GM19468 (cell line): ENCODE results near the gene C1QL2.

Source experiments
- ATAC-seq: cut with Tn5 transposase; IDR thresholded peaks from one replicate; pipeline ENCODE4 v1.9.1; 2021; ENCODE audit warnings: mild to moderate bottlenecking, moderate library complexity, moderate number of reproducible peaks; ENCODE audit not compliant: unreplicated experiment; ENCODE audit errors: extremely low read depth

The C1QL2 gene

DNA sequence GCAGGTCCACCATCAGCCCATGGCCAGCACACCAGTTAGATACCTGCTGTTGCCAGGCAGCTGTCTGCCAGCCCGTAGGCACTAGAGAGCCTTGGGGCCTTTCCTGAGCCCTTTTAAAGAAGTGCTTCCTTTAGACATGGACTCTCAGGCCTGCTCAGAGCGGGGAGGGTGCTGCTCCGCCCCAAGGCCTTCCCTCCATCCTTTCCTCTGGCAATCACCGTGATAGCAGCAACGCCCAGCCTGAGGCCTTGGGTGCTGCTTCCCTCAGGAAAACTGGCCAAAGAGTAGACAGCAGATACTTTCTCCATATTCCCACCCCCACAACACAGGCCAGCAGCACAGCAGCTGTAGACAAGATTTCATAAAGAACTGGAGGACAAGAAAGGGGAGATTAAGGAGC is 22.3 kb upstream of the C1QL2 start:
- no peak for ATAC-seq

DNA sequence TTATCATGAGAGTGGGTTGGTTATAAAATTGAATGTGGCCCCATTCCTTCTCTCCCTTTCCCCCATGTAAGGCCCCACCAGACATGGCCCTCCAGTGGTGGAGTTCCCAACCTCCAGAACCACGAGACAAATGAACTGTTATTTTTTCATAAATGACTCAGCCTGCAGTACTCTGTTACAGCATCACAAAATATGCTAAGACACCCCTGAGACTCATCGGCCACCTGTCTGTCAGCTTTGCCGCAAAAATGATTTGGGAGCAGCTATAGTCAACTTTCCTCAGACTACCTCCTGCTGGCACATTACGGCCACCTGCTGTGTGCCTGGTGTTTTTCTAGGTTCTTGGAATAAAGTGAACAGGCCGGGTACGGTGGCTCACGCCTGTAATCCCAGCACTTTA is 21.4 kb upstream of the C1QL2 start:
- no peak for ATAC-seq

DNA sequence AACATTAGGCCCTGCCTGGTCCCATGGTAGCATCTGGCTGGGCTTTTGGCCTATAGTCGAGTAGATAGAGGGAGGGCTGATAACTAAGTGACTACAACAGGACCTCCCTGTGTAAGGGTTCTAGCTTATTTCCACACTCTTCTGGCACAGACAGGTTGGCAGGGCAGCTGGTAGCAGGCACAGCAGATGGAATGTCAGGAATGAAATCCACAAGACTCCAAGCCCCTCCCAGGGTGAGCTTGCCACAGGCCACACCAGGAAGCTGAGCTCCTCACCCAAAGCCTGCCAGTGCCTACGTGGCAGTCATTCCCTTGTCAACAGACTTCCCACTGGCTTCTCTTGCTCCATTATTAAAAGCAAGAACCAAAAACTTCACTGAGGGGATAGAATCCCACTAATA is 20.7 kb upstream of the C1QL2 start:
- ATAC-seq, result no peak

DNA sequence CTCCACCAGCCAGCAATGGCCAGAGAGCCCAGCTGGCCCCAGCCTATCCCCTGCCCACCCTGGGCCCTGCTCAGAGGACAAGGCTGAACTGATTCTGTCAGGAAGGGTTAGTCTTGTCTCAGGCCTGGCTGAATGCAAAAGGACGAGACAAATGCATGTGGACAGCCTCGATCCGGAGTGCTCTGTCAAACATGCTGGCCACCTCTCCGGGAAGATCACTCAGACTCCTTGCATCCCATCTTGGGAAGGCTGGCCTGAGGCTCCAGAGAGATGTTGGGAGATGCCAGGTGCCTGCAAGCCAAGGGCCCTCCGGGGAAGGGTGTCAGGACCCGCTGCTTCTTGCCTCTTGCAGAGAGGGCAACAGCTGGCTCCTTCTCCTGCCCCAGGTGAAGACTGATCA is 20.2 kb upstream of the C1QL2 start:
- ATAC-seq, result no peak

DNA sequence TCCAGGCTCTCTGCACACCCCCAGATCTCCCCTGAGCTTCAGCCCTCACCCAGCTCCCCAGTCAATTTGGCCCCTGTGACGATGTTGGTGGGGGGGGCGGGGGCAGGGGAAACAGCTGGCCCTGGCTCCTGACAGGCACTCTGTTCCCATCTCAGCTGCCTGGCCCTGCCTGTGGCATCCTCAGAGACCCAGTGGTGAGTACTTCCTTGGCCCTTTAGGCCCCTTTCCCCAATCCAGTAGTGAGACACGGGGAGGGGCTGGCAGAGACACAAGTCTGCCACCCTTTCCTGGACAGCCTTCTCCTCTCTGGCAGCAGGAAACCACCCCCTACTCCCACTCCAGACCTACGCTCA is 19.3 kb upstream of the C1QL2 start:
- ATAC-seq, result no peak

DNA sequence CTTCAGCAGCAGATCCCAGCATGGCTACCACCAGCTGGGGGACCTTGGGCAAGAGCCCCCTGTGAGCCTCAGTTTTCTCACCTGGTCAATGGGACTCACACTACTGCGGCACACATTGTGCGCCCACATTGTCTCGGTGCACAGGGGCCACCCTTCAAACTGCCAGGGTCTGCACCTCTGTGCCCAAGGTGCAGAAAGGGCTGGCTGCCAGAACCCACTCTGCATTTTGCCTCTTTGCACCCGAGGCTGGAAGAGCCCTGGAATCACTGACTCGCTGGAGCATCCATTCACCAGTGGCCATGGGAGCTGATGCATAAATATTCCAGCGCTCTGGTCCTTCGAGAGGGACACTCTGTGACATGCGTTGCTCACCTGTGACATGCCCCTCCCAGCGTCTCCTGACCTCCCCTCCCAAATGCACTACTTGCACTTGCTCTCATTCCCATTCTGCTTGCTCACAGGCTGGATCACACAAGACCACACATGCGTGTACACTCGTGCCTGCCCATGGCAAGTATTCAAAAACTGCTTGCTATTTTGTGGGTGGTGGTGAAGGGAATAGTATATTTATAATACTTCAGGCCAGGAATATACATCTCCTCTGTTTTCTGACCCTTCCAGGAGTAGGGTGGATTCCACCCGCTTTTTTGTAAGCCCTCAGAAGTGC is 18.8 kb upstream of the C1QL2 start:
- no peak for ATAC-seq

DNA sequence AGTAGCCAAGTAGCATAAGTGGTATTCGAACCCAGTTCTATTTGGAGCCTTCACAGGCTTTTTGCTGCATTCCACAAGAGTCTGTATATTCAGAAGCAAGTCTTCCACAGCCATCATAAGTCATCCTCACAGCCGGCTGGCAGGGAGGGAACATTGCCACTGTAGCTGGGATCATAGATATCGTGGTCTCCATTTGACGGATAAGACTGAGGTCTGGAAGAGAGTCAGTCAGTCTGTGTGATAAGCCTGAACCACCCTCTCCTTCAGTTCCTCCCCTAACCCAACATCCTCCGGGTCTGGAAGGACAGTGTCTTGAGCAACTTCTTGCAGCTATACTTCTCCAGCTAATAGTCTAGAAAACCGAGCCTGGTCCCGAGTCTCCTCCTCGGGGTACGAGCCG is 17.0 kb upstream of the C1QL2 start:
- ATAC-seq, result no peak

DNA sequence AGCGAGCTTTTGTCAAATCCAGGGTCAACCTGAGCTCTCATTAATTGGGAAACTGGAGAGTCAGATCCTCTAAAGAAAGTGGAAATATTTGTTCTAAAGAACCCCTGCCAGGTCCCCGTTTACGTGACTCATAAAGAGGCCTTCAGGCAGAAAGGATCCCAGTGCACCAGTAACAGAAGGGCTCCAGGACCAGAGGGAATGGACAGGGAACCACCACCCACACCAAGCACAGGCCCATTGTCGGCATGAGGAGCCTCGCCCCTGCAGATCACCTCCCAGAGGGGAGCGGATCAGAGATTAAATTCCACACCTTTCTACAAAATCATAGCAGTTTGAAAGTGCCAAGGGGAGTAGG is 16.4 kb upstream of the C1QL2 start:
- no peak for ATAC-seq

DNA sequence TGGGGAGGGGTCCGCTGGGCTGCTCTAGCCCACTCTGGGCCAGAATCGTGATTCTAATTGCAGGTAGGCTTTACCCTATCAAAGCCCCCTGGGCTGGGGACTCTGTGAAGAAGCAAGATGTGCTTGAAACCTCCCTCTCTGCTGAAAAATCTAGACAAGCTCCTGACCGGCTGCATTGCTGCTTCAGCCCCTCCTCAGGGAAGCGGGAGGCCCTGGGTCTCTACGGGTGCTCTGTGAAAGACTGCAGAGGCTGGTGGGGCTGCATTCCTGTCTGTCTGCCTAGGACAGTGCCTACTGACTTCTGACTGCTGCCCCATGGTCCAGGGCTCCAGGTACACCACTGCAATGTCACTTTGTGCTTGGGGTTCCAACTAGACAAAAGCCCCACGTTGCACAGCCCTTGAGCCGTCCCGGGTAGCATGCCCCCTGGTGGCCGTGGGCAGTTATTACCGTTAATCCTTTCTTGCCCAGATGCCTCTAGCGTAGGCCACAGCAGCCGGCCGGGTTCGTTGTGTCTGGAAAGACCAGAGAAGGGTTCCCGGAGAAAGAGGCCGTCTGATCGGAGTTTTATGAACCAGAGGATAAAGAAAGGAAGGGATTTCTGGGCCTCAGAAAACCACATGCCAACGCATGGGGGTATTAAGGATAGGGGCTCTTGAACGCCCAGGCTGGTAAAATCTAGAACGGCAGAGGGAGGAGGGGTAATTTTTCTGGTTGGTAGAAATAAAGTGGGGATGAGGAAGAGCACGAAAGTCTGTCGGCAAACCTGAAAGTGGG is 15.9 kb upstream of the C1QL2 start:
- ATAC-seq, result no peak

DNA sequence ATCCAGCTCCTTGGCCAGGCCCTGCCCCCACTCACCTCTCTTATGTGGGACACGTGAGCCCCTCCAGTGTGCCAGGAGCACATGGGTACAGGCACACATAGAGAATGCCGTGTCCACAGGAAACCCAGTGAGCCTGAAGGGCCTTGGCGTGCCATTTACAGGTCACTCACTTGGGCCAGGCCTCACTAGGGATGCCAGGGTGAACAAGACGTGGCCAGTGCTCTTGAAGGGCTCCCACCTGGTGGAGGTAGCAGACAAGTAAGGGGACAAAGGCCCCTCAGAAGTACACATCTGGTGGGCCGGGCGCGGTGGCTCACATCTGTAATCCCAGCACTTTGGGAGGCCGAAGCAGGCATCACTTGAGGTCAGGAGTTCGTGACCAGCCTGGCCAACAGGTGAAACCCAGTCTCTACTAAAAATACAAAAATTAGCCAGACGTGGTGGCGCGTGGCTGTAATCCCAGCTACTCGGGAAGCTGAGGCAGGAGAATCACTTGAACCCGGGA is 15.1 kb upstream of the C1QL2 start:
- no peak for ATAC-seq

DNA sequence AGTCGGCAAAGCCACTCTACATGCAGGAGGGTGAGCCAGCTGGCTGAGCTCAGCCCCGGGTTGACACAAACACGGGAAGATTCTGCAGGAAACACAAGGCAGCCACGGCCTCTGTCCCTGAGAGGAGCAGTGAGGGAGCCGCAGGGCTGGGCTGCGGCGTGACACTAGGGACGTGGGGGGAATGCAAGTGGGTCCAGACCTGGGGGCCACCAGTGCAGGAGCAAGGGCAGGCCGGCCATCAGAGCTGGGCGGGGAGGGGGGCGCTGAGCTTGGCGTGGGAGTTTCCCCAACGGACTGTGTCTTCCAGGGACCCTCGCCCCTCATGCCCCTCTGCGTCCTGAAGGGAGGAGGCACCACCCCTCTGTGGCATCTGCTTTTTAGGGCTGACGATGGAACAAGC is 12.0 kb upstream of the C1QL2 start:
- no peak for ATAC-seq

DNA sequence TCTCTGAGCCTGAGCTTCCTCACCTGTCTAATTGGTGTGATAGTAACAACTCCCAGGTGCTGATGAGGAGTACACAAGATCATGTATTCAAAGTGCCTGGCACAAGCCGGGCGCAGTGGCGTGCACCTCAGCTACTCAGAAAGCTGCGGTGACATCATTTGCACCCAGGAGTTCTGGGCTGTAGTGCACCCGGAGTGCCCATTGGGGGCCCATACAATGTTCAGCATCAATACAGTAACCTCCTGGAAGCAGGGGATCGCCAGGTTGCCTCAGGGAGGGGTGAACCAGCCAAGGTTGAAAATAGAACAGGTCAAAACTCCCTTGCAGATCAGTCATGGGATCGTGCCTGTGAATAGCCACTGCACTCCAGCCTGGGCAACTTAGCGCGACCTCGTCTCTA is 11.2 kb upstream of the C1QL2 start:
- no peak for ATAC-seq

DNA sequence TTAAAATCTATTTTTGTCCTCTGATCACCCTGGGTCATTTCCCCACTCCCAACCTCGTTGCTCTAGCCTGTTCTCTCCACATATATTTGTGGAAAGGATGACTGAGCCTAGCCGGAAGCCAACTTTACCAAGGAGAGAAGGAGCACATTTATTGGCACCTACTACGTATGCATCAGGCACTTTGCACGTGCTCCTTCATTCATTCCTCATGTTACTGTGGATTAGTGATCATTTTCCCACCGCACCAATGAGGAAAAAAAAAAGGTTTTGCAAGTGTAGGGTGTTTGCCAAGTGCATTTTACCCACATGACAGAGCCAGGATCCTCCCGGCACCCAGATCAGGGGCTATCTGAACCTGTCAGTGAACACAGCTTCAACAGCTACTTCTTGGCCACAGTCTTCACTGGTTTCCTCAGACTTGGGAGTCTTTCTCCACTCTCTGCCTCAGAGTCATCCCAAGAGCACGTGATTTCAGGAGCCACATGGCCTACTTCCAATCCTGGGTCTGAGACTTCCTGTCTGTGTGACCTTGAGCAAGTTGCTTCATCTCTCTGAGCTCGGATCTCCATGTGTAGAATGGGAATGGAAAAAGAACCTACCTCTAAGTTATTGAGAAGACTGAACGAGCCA is 1.9 kb upstream of the C1QL2 start:
- ATAC-seq, result no peak

DNA sequence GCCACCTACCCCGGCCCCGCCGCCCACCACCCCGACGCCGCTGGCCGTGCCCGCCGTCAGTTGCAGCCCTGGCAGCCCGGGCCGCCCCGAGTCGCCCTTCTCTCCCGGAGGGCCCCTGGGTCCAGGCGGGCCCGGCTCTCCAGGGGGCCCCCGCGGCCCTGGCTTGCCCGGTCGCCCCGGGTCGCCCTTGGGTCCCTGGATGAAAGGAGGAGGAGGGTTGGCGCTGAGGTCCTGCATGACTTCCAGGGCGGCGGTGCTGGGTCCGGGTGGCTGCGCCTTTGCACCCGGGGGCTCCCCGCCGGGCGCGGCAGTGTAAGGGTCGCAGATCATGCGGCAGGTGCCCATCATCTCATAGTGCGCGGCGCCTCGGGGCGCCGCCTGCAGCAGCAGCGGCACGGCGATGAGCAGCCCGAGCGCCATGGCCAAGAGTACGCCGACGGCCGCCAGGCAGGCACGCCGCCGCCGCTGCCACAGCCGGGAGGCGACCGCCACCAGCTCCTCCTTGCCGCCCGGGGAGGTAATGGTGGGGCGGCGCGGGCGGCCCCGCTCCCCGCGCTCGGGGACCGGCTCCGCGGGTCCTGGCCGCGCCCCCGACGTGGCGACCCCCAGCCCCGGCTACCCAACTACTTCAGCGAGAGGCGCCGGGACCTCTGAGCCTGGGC is 570 bp downstream of the C1QL2 start:
- no peak for ATAC-seq

DNA sequence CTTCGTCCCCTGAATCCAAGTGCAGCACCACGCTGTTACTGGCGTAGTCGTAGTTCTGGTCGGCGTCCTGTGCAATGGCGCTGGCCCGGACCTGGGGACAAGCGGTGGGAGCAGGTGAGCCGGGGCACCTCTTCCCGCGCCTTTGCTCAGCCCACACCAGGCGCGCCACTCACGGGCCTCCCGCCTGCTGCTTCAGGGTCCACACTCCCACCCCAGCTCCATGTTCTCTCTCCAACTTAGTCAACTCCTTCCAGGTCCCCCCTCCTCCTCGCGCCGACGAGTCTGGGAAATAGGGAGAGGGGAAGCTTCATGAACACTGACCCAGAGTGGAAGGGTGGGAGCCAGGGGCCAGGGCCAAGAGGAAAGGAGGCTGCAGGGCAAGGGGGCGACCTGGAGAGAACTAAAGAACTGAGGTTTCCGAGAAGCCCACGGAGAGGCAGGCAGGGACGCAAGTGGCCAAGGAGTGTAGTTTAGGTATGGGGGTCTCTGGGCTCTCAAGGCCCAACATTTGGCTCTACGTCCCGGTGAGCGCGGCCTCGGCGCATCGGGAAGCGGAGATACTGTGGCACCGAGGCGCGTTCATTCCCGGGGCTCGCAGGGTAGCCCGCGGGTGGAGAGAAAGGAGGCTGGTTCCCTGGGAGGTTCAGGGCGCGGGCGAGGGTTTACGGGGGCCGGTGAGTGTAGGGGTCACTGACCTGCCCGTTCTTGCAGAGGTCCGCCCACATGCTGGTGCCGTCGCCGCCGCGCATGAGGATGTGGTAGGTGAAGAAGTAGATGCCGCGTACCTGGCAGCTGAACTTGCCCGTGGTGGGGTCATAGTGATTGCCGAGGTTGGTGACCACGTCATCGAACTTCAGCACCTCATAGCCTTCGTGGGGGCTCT is 1.4 kb downstream of the C1QL2 start:
- no peak for ATAC-seq

DNA sequence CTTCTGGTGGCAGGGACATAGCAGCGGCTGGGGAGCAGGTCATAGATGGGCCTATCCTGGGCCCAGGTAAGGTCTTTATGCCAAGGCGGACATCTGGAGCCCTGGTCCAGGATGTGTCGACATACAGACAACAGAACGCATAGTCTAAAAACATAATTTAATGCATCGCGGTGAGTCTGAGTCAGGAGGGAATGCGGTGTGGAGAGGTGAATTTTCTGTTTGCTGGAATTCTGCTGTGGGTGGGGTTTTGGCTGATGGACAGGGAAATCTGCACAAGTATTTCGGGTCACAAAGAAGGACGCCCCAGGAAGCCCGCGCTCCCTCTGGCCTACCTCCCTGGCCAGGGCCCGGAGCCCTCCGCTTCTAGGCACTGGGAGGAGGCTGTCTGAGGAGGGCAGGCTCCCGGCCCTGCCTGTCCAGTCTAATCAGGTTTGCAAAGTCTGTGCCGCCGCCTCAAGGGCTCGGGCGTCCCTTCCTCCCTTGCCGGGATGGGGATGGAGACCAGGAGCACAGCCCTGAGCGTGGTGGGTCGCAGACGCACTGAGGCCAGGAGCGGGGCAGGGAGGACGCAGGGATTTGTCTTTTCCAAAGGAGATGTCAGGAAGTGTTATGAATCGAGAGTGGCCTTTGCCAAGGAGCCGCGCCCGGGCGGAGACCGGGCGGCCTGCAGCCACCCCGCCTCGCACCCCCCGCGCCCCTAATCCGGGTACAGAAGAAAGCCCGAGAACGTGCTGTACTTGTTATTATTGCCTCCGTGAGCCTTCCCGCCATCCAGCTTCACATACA is 2.3 kb downstream of the C1QL2 start:
- no peak for ATAC-seq

DNA sequence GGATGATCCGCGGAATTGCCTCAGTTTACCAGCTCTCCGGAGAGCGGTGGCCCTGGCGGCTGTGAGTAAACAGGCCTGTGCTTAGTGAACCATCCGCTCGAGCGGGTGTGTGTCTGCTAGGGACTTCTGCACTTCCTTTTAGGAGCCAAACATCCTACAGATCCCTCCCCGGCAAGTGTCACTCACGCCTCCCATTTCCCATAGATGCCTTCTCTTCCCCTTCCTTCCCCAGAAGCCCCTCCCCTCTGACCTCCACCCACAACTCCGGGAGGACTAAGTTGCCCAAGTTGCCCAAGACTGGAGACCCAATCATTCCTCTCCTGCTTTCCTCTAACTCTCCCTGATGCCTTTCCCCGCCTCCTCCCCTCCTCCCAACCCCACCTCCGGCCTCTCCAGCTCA is 2.9 kb downstream of the C1QL2 start:
- no peak for ATAC-seq

DNA sequence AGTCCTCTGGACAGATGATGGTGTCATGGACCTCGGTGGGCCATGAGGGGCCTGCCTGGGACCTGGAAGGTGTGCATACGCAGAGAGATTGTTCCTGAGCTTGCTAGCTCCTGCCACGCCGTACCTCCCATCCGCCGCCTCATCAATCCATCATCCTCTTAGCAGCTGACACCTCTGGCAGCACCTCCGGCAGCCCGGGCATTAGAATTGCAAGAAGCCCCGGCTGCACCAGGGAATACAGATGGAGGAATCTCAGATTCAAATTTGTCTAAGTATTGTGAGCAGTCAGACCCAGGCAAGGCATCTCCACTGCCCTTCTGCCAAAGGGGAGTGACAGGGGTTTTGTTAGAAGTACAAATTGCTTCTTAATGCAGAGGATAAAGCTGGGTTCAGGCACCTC is 4.5 kb downstream of the C1QL2 start:
- ATAC-seq, result no peak

DNA sequence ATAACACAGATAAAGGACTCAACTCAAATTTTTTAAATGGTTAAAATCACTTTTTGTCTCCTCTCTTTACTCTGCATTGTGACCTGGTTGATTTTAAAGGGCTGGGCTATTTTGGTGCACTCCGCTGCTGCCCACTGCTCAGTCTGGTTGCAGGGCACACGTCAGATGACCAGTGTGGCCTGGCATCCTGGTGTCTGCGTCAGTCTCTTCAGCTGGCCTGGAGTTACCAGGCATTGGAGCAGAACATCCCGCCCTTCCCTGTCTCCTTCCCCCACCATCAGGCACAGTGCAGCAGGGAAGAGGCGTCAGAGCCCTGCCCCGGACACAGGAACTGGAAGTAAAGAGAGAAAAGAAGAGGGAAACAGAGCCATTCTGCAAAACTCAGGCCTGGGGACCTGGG is 8.9 kb downstream of the C1QL2 start:
- ATAC-seq, result no peak
